Karpas-422 (cell line): Measurements from ENCODE around the gene TLX3. TPM values are rescaled to one million over a fixed set of nuclear protein-coding genes. Genes with fewer than 3 reads are reported as not detected.

ENCODE experiments used
- DNase-seq: peaks from one replicate; pipeline ENCODE4 v3.0.0-alpha.2; 2015
- H2AFZ ChIP-seq: fragments of 200-600 bp; sonication (generic); 2 replicates; pipeline ENCODE4 v1.6.1; 2014; ENCODE audit warnings: antibody characterized with exemption, low read length, mixed read lengths
- H3K27ac ChIP-seq: fragments of 200-600 bp; sonication (generic); 2 replicates; pipeline ENCODE4 v1.5.1; 2014; ENCODE audit warnings: mild to moderate bottlenecking, low read length, moderate library complexity
- H3K27me3 ChIP-seq: fragments of 200-600 bp; sonication (generic); 2 replicates; pipeline ENCODE4 v1.6.1; 2014; ENCODE audit warnings: low read length, mixed read lengths
- H3K36me3 ChIP-seq: fragments of 200-600 bp; sonication (generic); 2 replicates; pipeline ENCODE4 v1.6.1; 2014; ENCODE audit warnings: low read length, mixed read lengths; ENCODE audit not compliant: insufficient read depth
- H3K4me1 ChIP-seq: fragments of 200-600 bp; sonication (generic); 2 replicates; pipeline ENCODE4 v1.6.1; 2014; ENCODE audit warnings: mild to moderate bottlenecking, low read length, mixed read lengths
- H3K4me2 ChIP-seq: fragments of 200-600 bp; sonication (generic); 2 replicates; pipeline ENCODE4 v1.6.1; 2014; ENCODE audit warnings: low read length, low read depth, mild to moderate bottlenecking; ENCODE audit not compliant: poor library complexity, severe bottlenecking
- H3K4me3 ChIP-seq: fragments of 200-600 bp; sonication (generic); 2 replicates; pipeline ENCODE4 v1.5.1; 2014; ENCODE audit warnings: mild to moderate bottlenecking, antibody characterized with exemption, low read length, mixed read lengths
- H3K79me2 ChIP-seq: fragments of 200-600 bp; sonication (generic); 2 replicates; pipeline ENCODE4 v1.6.1; 2014; ENCODE audit warnings: mild to moderate bottlenecking, low read length, mixed read lengths
- H3K9ac ChIP-seq: fragments of 200-600 bp; sonication (generic); 2 replicates; pipeline ENCODE4 v1.6.0; 2014; ENCODE audit warnings: low read length
- H3K9me2 ChIP-seq: fragments of 200-600 bp; sonication (generic), shearing (Covaris generic); replicated peaks from 2 replicates; pipeline ENCODE4 v1.6.0; 2014; ENCODE audit warnings: mild to moderate bottlenecking, low read length, moderate library complexity; ENCODE audit not compliant: insufficient read depth
- H3K9me3 ChIP-seq: fragments of 300-700, 200-600 bp; sonication (generic); 2 replicates; pipeline ENCODE4 v1.6.1; 2014; ENCODE audit warnings: low read length, mixed read lengths
- H4K20me1 ChIP-seq: fragments of 200-600 bp; sonication (generic); 2 replicates; pipeline ENCODE4 v1.6.1; 2014; ENCODE audit warnings: mild to moderate bottlenecking, antibody characterized with exemption, low read length, low read depth; ENCODE audit not compliant: insufficient read depth
- total RNA-seq: library from RNA; depleted of rRNA; stranded (reverse); fragments of >200 nt; shearing (Covaris generic); gene quantifications from 2 replicates; pipeline ENCODE4 v1.2.3, GENCODE V29; 2014; ENCODE audit warnings: low replicate concordance; rRNA removed

Gene TLX3
- not detected in 2 replicates for total RNA-seq

DNA sequence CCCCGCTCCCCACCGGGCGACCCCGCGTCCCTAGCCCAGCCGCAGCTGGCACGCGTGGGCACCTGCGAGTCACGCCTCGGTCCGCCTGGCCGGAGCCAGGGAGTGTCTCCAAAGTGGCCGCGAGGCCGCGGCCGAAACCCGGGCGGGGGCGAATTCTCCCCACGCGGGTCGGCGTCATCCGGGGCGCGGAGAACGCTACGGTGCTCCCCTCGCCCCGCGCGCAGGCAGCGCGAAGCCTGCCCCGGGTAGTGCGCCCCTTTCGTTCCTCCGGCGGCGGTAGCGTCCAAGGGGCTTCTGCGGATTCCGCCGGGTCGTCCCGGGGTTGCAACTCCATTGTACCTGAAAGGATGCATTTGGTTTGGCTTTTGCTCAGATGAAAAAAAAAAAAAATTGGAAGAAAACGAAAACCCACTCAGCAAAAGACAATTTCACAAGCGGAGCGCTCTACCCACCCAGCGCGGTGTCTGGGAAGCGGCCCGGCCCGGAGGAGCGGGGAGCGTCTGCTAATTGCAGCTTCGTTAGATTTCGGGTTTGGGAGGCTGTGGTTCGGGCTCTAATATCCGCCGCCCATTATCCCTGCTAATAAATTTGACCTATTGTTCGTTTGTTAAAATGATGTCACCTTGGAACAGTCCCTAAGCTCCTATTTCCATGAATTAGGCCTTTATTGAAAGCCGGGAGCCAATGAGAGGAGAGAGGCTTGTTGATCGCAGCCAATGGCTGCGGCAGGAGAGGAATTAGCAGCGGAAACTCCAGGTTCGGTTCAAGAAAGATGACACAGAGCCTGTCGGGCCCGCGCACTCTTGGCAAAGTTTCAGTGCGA lies at the start of gene TLX3:
Gene TLX3, plus strand, starts transcription at position 796 of the 823 bp plus-strand sequence. CDS start 118 bp downstream, outside the sequence.
- Histone ChIP-seq H3K4me1 (no peaks in the 10 kb centered on the region), H3K27ac (no peak within 1 kb of the TSS), H3K27me3 (no peaks in the 10 kb centered on the region), H3K36me3 (no peaks in the 10 kb centered on the region), H3K9me3 (no peaks in the 10 kb centered on the region; the same call in 1 of the 2 replicates), H3K4me3 (no peak within 1 kb of the TSS), H3K9ac (no peak within 1 kb of the TSS), H3K79me2 (no peaks in the 10 kb centered on the region), H4K20me1 (no peaks in the 10 kb centered on the region), H3K9me2 (no peaks in the 10 kb centered on the region), H3K4me2 (no peak within 1 kb of the TSS), H2AFZ (no peak within 1 kb of the TSS)
- no peak for DNase-seq

- Histone ChIP-seq H3K79me2 (no peaks in the 10 kb centered on the region), H3K9ac (no peak overlapping the region), H4K20me1 (no peaks in the 10 kb centered on the region), H3K4me3 (no peak overlapping the region), H3K36me3 (no peaks in the 10 kb centered on the region), H3K4me1 (no peaks in the 10 kb centered on the region), H3K9me3 (no peaks in the 10 kb centered on the region), H3K4me2 (no peak overlapping the region), H2AFZ (no peak overlapping the region), H3K27me3 (no peaks in the 10 kb centered on the region), H3K27ac (no peak overlapping the region), H3K9me2 (no peaks in the 10 kb centered on the region)
- DNase-seq = no peak
Measured at GRCh38 chr5:171261361-171261760, 47.7 kb upstream of the TLX3 start.

GRCh38 chr5:171261904-171262303 lies 47.1 kb upstream of the TLX3 start:
- no peaks in the 10 kb centered on the region for H3K9me3 ChIP-seq
- no peak overlapping the region for H3K9ac ChIP-seq
- DNase-seq = no peak
- H3K27ac ChIP-seq = no peak overlapping the region
- no peaks in the 10 kb centered on the region for H3K27me3 ChIP-seq
- H3K4me3 ChIP-seq = no peak overlapping the region
- no peaks in the 10 kb centered on the region for H4K20me1 ChIP-seq
- H3K36me3 ChIP-seq = no peaks in the 10 kb centered on the region
- no peaks in the 10 kb centered on the region for H3K4me1 ChIP-seq
- no peak overlapping the region for H2AFZ ChIP-seq
- no peaks in the 10 kb centered on the region for H3K79me2 ChIP-seq
- no peak overlapping the region for H3K4me2 ChIP-seq
- H3K9me2 ChIP-seq = no peaks in the 10 kb centered on the region

- no peak overlapping the region for H3K27ac ChIP-seq
- H3K9ac ChIP-seq = no peak overlapping the region
- H3K4me1 ChIP-seq = no peaks in the 10 kb centered on the region
Measured at GRCh38 chr5:171263181-171263580, 45.9 kb upstream of the TLX3 start.

DNA sequence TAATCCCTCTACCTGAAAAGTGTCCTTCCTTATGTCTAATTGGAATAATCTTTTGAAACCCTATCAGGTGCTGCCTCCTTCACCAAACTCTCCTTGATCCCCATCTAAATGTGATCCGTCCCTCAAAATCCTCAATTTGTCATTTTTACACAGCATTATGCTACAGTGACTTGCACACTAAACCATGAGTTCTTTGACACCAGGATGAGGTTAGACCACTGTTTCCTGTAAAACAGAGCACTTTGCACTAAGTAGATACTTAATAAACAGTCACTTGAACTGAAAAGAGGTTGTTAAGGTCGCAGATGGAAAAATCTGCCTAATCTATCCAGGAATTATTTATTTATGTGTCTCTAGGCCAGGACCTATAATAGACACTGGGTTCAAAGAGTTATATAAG lies 44.2 kb upstream of the TLX3 start:
- H3K9me2 ChIP-seq = no peaks in the 10 kb centered on the region
- H3K4me3 ChIP-seq = no peak overlapping the region
- H3K79me2 ChIP-seq = no peaks in the 10 kb centered on the region
- H4K20me1 ChIP-seq = no peaks in the 10 kb centered on the region
- H3K9ac ChIP-seq = no peak overlapping the region
- no peak overlapping the region for H3K27ac ChIP-seq
- no peaks in the 10 kb centered on the region for H3K4me1 ChIP-seq
- H3K4me2 ChIP-seq = no peak overlapping the region
- no peaks in the 10 kb centered on the region for H3K27me3 ChIP-seq
- no peak for DNase-seq
- no peak overlapping the region for H2AFZ ChIP-seq
- H3K9me3 ChIP-seq = no peaks in the 10 kb centered on the region
- H3K36me3 ChIP-seq = no peaks in the 10 kb centered on the region

More at GRCh38 chr5:171263181-171263580, 45.9 kb upstream of the TLX3 start:
- H3K36me3 ChIP-seq = no peaks in the 10 kb centered on the region
- no peaks in the 10 kb centered on the region for H3K9me2 ChIP-seq
- no peaks in the 10 kb centered on the region for H3K9me3 ChIP-seq
- H3K79me2 ChIP-seq = no peaks in the 10 kb centered on the region
- no peak overlapping the region for H2AFZ ChIP-seq
- H3K4me2 ChIP-seq = no peak overlapping the region
- H4K20me1 ChIP-seq = no peaks in the 10 kb centered on the region
- H3K4me3 ChIP-seq = no peak overlapping the region
- H3K27me3 ChIP-seq = no peaks in the 10 kb centered on the region
- no peak for DNase-seq

GRCh38 chr5:171268700-171269620 lies 40.1 kb upstream of the TLX3 start:
- no peaks in the 10 kb centered on the region for H3K4me1 ChIP-seq
- no peaks in the 10 kb centered on the region for H3K36me3 ChIP-seq
- H3K9me3 ChIP-seq = no peaks in the 10 kb centered on the region
- no peaks in the 10 kb centered on the region for H3K9me2 ChIP-seq
- no peak overlapping the region for H3K4me3 ChIP-seq
- no peaks in the 10 kb centered on the region for H3K27me3 ChIP-seq
- no peaks in the 10 kb centered on the region for H3K79me2 ChIP-seq
- no peaks in the 10 kb centered on the region for H4K20me1 ChIP-seq
- no peak overlapping the region for H3K9ac ChIP-seq
- no peak overlapping the region for H3K4me2 ChIP-seq
- H3K27ac ChIP-seq = no peak overlapping the region
- DNase-seq = no peak
- no peak overlapping the region for H2AFZ ChIP-seq

- H3K79me2 ChIP-seq = no peaks in the 10 kb centered on the region
- no peak overlapping the region for H3K27ac ChIP-seq
- H3K9me3 ChIP-seq = no peaks in the 10 kb centered on the region
- no peaks in the 10 kb centered on the region for H3K4me1 ChIP-seq
- H3K27me3 ChIP-seq = no peaks in the 10 kb centered on the region
- H3K4me2 ChIP-seq = no peak overlapping the region
- DNase-seq = no peak
- no peaks in the 10 kb centered on the region for H3K9me2 ChIP-seq
- H2AFZ ChIP-seq = no peak overlapping the region
- H3K4me3 ChIP-seq = no peak overlapping the region
- H3K9ac ChIP-seq = no peak overlapping the region
- no peaks in the 10 kb centered on the region for H4K20me1 ChIP-seq
- H3K36me3 ChIP-seq = no peaks in the 10 kb centered on the region
Measured at GRCh38 chr5:171269717-171270116, 39.3 kb upstream of the TLX3 start.

DNA sequence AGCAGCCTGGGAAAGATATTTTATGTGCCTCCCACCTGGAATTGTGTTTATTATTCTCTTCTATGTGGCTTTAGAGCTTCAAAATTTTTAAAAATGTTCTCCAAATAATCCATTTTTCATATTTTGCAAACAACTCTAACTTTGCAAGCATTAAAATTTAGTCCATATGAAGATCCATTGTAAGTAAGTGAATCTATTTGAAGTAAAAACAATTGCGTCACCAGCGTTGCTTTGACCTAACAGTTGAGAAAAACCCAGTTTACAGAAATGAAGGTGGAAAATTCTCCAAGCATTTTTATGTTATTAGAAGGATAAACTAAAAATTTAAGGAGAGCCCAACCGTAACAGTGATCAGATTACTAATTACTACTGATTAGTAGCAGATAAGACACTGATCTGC lies 38.9 kb upstream of the TLX3 start:
- H3K27me3 ChIP-seq = no peaks in the 10 kb centered on the region
- no peaks in the 10 kb centered on the region for H3K36me3 ChIP-seq
- no peak overlapping the region for H3K9ac ChIP-seq
- no peaks in the 10 kb centered on the region for H3K9me2 ChIP-seq
- H4K20me1 ChIP-seq = no peaks in the 10 kb centered on the region
- H3K79me2 ChIP-seq = no peaks in the 10 kb centered on the region
- H3K4me2 ChIP-seq = no peak overlapping the region
- no peak overlapping the region for H3K4me3 ChIP-seq
- no peaks in the 10 kb centered on the region for H3K4me1 ChIP-seq
- no peaks in the 10 kb centered on the region for H3K9me3 ChIP-seq
- no peak overlapping the region for H2AFZ ChIP-seq
- no peak for DNase-seq
- H3K27ac ChIP-seq = no peak overlapping the region
